Psoas muscle (tissue), 8 donors: ENCODE measurements around the gene SERPINB3. TPM values are rescaled to one million over a fixed set of nuclear protein-coding genes. Genes with fewer than 3 reads are reported as not detected.
"Not testable (repeated sequence)": the region's sequence is repeated elsewhere in the genome, so short reads cannot be mapped to it uniquely, and the experiment has no call there.

Source experiments
- ATAC-seq, 4 donors: fragments of 200-7000 bp; cut with Tn5 transposase; one replicate each; pipeline ENCODE4 v1.9.1; 2020; ENCODE audit warnings: moderate library complexity in 3 of 4, mild to moderate bottlenecking in 2 of 4
- DNase-seq, 2 donors: peaks; one replicate each; pipeline ENCODE4 v3.0.0-alpha.2; 2020
- H3K27ac ChIP-seq: fragments of 200-600 bp; one replicate; pipeline ENCODE4 v1.8.0; 2022
- H3K27me3 ChIP-seq, 3 donors: fragments of 200-600 bp in 1 of 3; one replicate each; pipeline versions ENCODE4 v1.6.1 to v1.8.0; 2013 to 2022; ENCODE audit warnings: low read length in 2 of 3, mild to moderate bottlenecking in 2 of 3, moderate library complexity in 1 of 3; ENCODE audit not compliant: insufficient read depth in 3 of 3
- H3K36me3 ChIP-seq, 2 donors: fragments of 200-600 bp in 1 of 2; one replicate each; pipeline versions ENCODE4 v1.6.1 to v1.8.0; 2013 to 2022; ENCODE audit warnings: low read depth in 1 of 2, mild to moderate bottlenecking in 1 of 2, moderate library complexity in 1 of 2; ENCODE audit not compliant: insufficient read depth in 1 of 2
- H3K4me1 ChIP-seq: fragments of 200-600 bp; one replicate; pipeline ENCODE4 v1.8.0; 2022
- H3K4me3 ChIP-seq: fragments of 200-600 bp; one replicate; pipeline ENCODE4 v1.8.0; 2022; ENCODE audit warnings: mild to moderate bottlenecking
- H3K9me3 ChIP-seq: fragments of 200-600 bp; one replicate; pipeline ENCODE4 v1.8.0; 2022
- WGBS, 3 donors: extraction: QIAGEN DNeasy Blood & Tissue Kit; methylation state at CpG; one replicate each; pipeline versions ENCODE4 v1.1.6 to v1.1.7; 2013; 5-methylcytosine and 5-hydroxymethylcytosine counted together
- intact Hi-C, 2 donors: fragments of 100-400 bp; cut with DNase I; formaldehyde crosslinking; loops; one replicate each; pipeline versions ENCODE4 v1.11.0 to v1.14.2; 2022
- polyA plus RNA-seq, 3 donors: library from polyadenylated mRNA; stranded (reverse); fragments of 200-250 nt; gene quantifications; one replicate each; pipeline ENCODE4 v1.2.3, GENCODE V29; 2013
- total RNA-seq, 4 donors: library from RNA; stranded (reverse); fragmentation: NEBNext Ultra II Directional in 2 of 4; extraction: Animal tissue kit (Norgen Biotek cat#: 25700) in 2 of 4; gene quantifications; one replicate each; pipeline versions ENCODE4 v1.2.1 to v1.2.4, GENCODE V29; 2021 to 2023
- TF ChIP-seq, protein P1 (sequence below): fragments of 200-600 bp; IDR thresholded peaks from one replicate; pipeline ENCODE4 v1.8.0; 2022; ENCODE audit warnings: antibody characterized with exemption
- donor health status: healthy with polysubstance abuse.
- donor health status: DM: no; HTN: no; CAD: no; lungs with moderate emphysema.
- donor health status: Bipolar disorder and iron deficiency.
- donor health status: healthy.
- donor health status: DM: yes; HTN: yes; CAD: no.
- donor health status: DM: no; HTN: no; CAD: no.
- donor health status: DM: no; HTN: no; CAD: no.
- donor health status: DM: yes; HTN: yes; CAD: no.

SERPINB3 gene
- total and polyA plus RNA-seq, 7 donors, result 0.03 to 0.12 (median 0.07) TPM; not detected in 3

DNA sequence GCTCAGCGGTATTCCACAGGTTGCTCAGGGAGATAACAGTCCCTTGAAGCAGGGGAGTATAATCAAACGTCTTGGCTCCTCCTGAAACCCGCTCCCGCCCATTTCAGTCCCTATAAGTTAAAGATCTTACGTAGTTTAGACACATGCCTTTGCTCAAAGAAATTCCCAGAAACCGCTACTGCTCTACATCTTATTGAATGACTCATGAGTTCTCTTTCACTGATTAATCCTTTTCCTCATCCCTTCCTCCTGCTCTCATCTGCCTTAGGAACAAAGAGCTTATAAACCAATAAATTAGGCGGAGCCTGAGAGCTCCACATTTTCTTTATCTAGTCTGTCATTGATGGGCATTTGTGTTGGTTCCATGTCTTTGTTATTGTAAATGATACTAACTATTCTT lies 13.5 kb downstream of the SERPINB3 start:
- no peaks in the 10 kb centered on the region for H3K9me3 ChIP-seq
- intact Hi-C loops, result no loop called here
- no peaks in the 10 kb centered on the region for H3K36me3 ChIP-seq
- no peak overlapping the region for H3K4me3 ChIP-seq
- WGBS, 3 donors, result 71 to 75% (median 74%) methylated on average over 7 of the region's 7 CpGs
- TF ChIP-seq, protein P1, sequence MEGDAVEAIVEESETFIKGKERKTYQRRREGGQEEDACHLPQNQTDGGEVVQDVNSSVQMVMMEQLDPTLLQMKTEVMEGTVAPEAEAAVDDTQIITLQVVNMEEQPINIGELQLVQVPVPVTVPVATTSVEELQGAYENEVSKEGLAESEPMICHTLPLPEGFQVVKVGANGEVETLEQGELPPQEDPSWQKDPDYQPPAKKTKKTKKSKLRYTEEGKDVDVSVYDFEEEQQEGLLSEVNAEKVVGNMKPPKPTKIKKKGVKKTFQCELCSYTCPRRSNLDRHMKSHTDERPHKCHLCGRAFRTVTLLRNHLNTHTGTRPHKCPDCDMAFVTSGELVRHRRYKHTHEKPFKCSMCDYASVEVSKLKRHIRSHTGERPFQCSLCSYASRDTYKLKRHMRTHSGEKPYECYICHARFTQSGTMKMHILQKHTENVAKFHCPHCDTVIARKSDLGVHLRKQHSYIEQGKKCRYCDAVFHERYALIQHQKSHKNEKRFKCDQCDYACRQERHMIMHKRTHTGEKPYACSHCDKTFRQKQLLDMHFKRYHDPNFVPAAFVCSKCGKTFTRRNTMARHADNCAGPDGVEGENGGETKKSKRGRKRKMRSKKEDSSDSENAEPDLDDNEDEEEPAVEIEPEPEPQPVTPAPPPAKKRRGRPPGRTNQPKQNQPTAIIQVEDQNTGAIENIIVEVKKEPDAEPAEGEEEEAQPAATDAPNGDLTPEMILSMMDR, result no peak
- no peaks in the 10 kb centered on the region for H3K27me3 ChIP-seq
- H3K27ac ChIP-seq, result no peak overlapping the region
- no peak for ATAC-seq
- H3K4me1 ChIP-seq, result no peaks in the 10 kb centered on the region
- DNase-seq, result no peak

DNA sequence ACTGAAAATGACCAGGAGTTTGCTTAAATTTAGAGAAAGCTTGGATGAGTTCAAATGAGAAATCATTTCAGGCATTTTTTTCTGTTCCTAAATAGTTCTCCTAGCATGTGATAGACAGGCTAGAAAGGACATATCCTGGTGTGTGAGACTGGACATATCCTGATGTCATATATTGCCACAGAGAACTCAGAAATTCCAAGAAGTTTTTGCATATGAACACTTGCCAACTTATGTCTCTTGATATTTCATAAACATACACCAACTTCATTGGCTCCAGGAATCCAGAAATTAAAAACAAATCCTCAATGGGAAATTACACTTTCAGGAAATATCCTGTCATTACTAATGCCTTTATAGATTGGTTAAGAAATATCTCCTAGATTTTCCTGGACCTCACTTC lies 14.8 kb downstream of the SERPINB3 start:
- Histone ChIP-seq H3K4me1 (no peaks in the 10 kb centered on the region), H3K27me3 (no peaks in the 10 kb centered on the region), H3K27ac (no peak overlapping the region), H3K36me3 (no peaks in the 10 kb centered on the region), H3K4me3 (no peak overlapping the region), H3K9me3 (no peaks in the 10 kb centered on the region)
- intact Hi-C loops, result no loop called here
- TF ChIP-seq, protein P1, result no peak
- DNase-seq, result no peak
- no peak for ATAC-seq

- ATAC-seq, H3K9me3 ChIP-seq, H3K27ac ChIP-seq, intact Hi-C loops, H3K27me3 ChIP-seq, DNase-seq, H3K36me3 ChIP-seq, H3K4me1 ChIP-seq, H3K4me3 ChIP-seq: not testable (repeated sequence)
- WGBS, 3 donors, result 50 to 100% (median 76%) methylated on average over 1 of the region's 1 CpG
Measured at GRCh38 chr18:63644694-63645093, 17.0 kb downstream of the SERPINB3 start.

GRCh38 chr18:63644142-63644541 lies 17.6 kb downstream of the SERPINB3 start, which contains the start of gene SERPINB4:
Gene SERPINB4 (minus strand): TSS chr18:63644256. CDS start chr18:63643577, 679 bp downstream.
- H3K36me3 ChIP-seq, intact Hi-C loops, H3K4me3 ChIP-seq, ATAC-seq, H3K9me3 ChIP-seq, H3K27ac ChIP-seq, DNase-seq, H3K27me3 ChIP-seq, H3K4me1 ChIP-seq: not testable (repeated sequence)
- WGBS, 3 donors, result 85 to 94% (median 86%) methylated on average over 1 of the region's 2 CpGs

- H3K9me3 ChIP-seq, H3K27ac ChIP-seq, ATAC-seq, H3K4me1 ChIP-seq, H3K36me3 ChIP-seq, H3K27me3 ChIP-seq, intact Hi-C loops, H3K4me3 ChIP-seq, DNase-seq: not testable (repeated sequence)
- 86 to 90% (median 89%) methylated on average over 4 of the region's 4 CpGs for WGBS, 3 donors
Measured at GRCh38 chr18:63642668-63643356, 18.9 kb downstream of the SERPINB3 start.

GRCh38 chr18:63641157-63641680 lies 20.5 kb downstream of the SERPINB3 start:
- H3K4me1 ChIP-seq, H3K4me3 ChIP-seq, H3K9me3 ChIP-seq, H3K27me3 ChIP-seq, H3K27ac ChIP-seq, ATAC-seq, H3K36me3 ChIP-seq, intact Hi-C loops, DNase-seq: not testable (repeated sequence)
- WGBS, 3 donors, result 49 to 60% (median 51%) methylated on average over 4 of the region's 4 CpGs
